Measurements from ENCODE around the gene REX1BD. TPM values are rescaled to one million over a fixed set of nuclear protein-coding genes. Genes with fewer than 3 reads are reported as not detected.

The REX1BD gene
- polyA plus RNA-seq, 3 donors = 83.7 to 141 (median 122) TPM

DNA sequence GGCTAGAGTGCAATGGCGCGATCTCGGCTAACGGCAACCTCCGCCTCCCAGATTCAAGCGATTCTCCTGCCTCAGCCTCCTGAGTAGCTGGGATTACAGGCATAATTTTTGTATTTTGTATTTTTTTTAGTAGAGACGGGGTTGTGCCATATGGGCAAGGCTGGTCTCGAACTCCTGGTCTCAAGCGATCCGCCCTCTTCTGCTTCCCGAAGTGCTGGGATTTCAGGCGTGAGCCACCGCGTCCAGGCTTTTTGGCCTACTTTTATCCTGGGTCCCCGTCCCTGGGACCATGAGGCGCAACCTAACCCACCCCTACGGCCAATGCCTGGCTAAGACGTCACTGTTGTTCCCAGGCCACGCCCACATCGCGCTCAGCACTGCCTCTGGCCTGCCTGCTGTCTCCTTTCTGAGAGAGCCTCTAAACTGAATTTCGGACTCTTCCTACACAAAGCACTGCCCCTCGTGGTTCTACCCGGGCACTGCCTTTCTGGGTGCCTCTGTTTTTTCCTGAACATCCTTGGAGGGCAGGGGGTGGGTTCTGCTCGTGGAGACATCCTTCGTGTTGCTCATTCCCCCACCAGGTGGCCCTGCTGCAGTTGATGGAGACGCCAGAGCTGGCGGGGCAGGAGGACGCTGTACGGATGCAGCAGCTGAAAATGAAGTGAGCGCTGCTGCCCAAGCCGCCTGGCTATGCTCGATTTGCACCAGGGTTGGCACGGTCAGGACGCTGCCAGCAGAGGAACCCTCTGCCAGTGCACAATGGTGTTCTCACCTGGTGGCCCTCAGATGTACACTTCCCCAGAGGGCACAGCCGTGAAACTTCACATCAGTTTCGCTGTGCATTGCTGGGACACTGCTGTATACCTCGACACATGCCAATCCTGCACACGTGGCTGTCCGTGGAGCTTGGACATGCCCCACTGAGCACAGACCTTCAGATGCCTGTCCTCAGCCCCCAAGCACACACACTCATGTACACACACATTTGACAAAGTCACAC, 2.0 kb downstream of the REX1BD start:
- intact Hi-C loops (cut with micrococcal nuclease) = no loop called here
- peaks cover 0 to 3% (median 1%) of the 10 kb centered on the region in 7 donors for H3K9me3 Mint-ChIP-seq

More for the DNA sequence above, 2.0 kb downstream of the REX1BD start:
- Mint-ChIP-seq H3K4me1 (peaks cover 48% of the 10 kb centered on the region), H3K27ac (peak overlapping the region in 5 of 7 donors; percentile 54 to 78 (median 61)), H3K4me3 (peak overlapping the region; percentile 78 to 82), H3K27me3 (ENCODE audit: low read depth in 3 of 3) (peaks cover 11 to 23% (median 22%) of the 10 kb centered on the region in 3 donors), H3K36me3 (peaks cover 15 to 21% of the 10 kb centered on the region in 2 donors)
- no peaks in the 10 kb centered on the region for H3K9me3 ChIP-seq (replicated peaks in 1 of 2; ENCODE audit: control insufficient read depth in 1 of 2, insufficient read depth in 1 of 2, low read length in 2 of 2)
- TF ChIP-seq, protein P1, sequence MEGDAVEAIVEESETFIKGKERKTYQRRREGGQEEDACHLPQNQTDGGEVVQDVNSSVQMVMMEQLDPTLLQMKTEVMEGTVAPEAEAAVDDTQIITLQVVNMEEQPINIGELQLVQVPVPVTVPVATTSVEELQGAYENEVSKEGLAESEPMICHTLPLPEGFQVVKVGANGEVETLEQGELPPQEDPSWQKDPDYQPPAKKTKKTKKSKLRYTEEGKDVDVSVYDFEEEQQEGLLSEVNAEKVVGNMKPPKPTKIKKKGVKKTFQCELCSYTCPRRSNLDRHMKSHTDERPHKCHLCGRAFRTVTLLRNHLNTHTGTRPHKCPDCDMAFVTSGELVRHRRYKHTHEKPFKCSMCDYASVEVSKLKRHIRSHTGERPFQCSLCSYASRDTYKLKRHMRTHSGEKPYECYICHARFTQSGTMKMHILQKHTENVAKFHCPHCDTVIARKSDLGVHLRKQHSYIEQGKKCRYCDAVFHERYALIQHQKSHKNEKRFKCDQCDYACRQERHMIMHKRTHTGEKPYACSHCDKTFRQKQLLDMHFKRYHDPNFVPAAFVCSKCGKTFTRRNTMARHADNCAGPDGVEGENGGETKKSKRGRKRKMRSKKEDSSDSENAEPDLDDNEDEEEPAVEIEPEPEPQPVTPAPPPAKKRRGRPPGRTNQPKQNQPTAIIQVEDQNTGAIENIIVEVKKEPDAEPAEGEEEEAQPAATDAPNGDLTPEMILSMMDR (IDR thresholded peaks at IDR 0.05) = peak; percentile 34
- peak in 2 of 3 donors; percentile 21 to 47 for DNase-seq
- H3K27ac ChIP-seq (ENCODE audit: low read depth in 1 of 2, low read length in 2 of 2) = no peak overlapping the region
- H3K4me3 ChIP-seq (replicated peaks in 1 of 3; ENCODE audit: low read depth in 2 of 3, low read length in 3 of 3) = peak overlapping the region in 1 of 3 experiments; percentile 92
- WGBS (ENCODE audit: insufficient coverage) = 85% methylated on average over 29 of the region's 40 CpGs
- peaks cover 30% of the 10 kb centered on the region for H4K20me1 ChIP-seq (ENCODE audit: insufficient read depth, low read length)
- H3K4me2 ChIP-seq (replicated peaks; ENCODE audit: extremely low read depth, low read length, poor library complexity, severe bottlenecking) = peak overlapping the region; percentile 99
- peaks cover 7 to 8% of the 10 kb centered on the region in 2 donors for H3K36me3 ChIP-seq (replicated peaks in 1 of 2; ENCODE audit: control insufficient read depth in 1 of 2, insufficient read depth in 2 of 2, low read length in 2 of 2)
- no peak overlapping the region for H2AFZ ChIP-seq (ENCODE audit: insufficient read depth, low read depth, low read length, poor library complexity, severe bottlenecking)
- H3K4me1 ChIP-seq (ENCODE audit: control insufficient read depth in 1 of 2, insufficient read depth in 2 of 2, low read length in 2 of 2) = peaks cover 42 to 64% of the 10 kb centered on the region in 2 donors
- no peak overlapping the region for H3K9ac ChIP-seq (ENCODE audit: insufficient read depth, low read length, poor library complexity, severe bottlenecking)
- peaks cover 5 to 16% of the 10 kb centered on the region in 2 donors for H3K27me3 ChIP-seq (ENCODE audit: control insufficient read depth in 2 of 2, insufficient read depth in 2 of 2, low read length in 2 of 2)
- peaks cover 8% of the 10 kb centered on the region for H3K79me2 ChIP-seq (ENCODE audit: insufficient read depth, low read length)

All from CD14-positive monocyte (primary cell).